Gastroesophageal sphincter (tissue), 3 donors: ENCODE data around the gene PLEK2.

Source experiments
- EP300 ChIP-seq: sonication (generic); formaldehyde crosslinking; IDR thresholded peaks from one replicate; pipeline ENCODE4 v1.6.1; 2017; ENCODE audit warnings: antibody characterized with exemption, mild to moderate bottlenecking
- POLR2A ChIP-seq, 2 donors: fragments of 450-650 bp; IDR thresholded peaks; one replicate each; pipeline ENCODE4 v1.6.1; 2017; ENCODE audit warnings: antibody characterized with exemption in 2 of 2, mild to moderate bottlenecking in 2 of 2, moderate library complexity in 1 of 2
- TF ChIP-seq, protein P1 (sequence below), 4 experiments: fragments of 200-600 bp in 2 of 4; fragments of 450-650 bp in 2 of 4; sonication (generic) in 1 of 4; IDR thresholded peaks; one replicate each; pipeline ENCODE4 v1.5.1; 2017 to 2019; ENCODE audit warnings: antibody characterized with exemption in 4 of 4, mild to moderate bottlenecking in 2 of 4, moderate library complexity in 2 of 4

- TF ChIP-seq EP300 (no peak), POLR2A (IDR thresholded peaks at IDR 0.05) (no peak)
- TF ChIP-seq, protein P1, sequence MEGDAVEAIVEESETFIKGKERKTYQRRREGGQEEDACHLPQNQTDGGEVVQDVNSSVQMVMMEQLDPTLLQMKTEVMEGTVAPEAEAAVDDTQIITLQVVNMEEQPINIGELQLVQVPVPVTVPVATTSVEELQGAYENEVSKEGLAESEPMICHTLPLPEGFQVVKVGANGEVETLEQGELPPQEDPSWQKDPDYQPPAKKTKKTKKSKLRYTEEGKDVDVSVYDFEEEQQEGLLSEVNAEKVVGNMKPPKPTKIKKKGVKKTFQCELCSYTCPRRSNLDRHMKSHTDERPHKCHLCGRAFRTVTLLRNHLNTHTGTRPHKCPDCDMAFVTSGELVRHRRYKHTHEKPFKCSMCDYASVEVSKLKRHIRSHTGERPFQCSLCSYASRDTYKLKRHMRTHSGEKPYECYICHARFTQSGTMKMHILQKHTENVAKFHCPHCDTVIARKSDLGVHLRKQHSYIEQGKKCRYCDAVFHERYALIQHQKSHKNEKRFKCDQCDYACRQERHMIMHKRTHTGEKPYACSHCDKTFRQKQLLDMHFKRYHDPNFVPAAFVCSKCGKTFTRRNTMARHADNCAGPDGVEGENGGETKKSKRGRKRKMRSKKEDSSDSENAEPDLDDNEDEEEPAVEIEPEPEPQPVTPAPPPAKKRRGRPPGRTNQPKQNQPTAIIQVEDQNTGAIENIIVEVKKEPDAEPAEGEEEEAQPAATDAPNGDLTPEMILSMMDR (IDR thresholded peaks at IDR 0.05): no peak
Observed at GRCh38 chr14:67371247-67372148, 40.5 kb downstream of the PLEK2 start.
